GM18499 (cell line): Measurements from ENCODE around the gene MAFF.
"Not testable (repeated sequence)": the region's sequence is repeated elsewhere in the genome, so short reads cannot be mapped to it uniquely, and the experiment has no call there.

Source experiments
- ATAC-seq: cut with Tn5 transposase; IDR thresholded peaks from one replicate; pipeline ENCODE4 v1.9.1; 2021; ENCODE audit warnings: moderate number of reproducible peaks; ENCODE audit not compliant: insufficient read depth, unreplicated experiment

The MAFF gene

GRCh38 chr22:38177044-38177443, 24.8 kb upstream of the MAFF start:
- no peak for ATAC-seq

- not testable (repeated sequence) for ATAC-seq
Observed at GRCh38 chr22:38177571-38177925, 24.2 kb upstream of the MAFF start.

GRCh38 chr22:38177926-38178604, 23.7 kb upstream of the MAFF start:
- no peak for ATAC-seq

- ATAC-seq, result not testable (repeated sequence)
Observed at GRCh38 chr22:38178605-38178937, 23.2 kb upstream of the MAFF start.

DNA sequence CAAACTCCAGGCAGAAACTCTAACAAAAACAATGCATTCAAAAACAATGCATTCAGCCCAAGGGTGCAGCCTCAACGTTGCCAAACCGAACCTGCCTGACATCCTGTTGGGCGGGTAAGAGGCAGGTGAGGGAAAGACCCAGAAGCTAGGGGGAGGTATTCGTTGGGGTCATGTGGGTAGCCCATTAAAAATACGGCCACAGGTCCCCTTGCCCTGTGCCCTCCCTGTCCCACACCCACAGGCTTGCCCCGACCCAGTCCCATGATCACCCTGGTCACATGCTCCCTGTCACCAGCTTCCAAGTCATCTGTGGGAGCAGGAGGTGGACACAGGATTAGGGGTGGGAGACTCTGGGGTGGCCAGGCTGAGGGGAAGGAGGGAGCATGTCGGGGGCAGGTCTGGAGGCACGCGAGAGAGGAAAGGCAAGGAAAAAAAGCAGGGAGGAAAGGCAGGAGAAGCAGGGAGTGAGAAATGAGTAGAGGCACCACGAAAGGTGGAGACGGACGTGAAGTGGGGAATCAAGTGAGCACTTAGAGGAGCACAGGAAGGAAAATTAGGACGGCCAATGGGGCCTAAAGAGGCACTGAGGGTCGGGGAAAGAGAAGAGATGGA, 20.8 kb upstream of the MAFF start:
- no peak for ATAC-seq

DNA sequence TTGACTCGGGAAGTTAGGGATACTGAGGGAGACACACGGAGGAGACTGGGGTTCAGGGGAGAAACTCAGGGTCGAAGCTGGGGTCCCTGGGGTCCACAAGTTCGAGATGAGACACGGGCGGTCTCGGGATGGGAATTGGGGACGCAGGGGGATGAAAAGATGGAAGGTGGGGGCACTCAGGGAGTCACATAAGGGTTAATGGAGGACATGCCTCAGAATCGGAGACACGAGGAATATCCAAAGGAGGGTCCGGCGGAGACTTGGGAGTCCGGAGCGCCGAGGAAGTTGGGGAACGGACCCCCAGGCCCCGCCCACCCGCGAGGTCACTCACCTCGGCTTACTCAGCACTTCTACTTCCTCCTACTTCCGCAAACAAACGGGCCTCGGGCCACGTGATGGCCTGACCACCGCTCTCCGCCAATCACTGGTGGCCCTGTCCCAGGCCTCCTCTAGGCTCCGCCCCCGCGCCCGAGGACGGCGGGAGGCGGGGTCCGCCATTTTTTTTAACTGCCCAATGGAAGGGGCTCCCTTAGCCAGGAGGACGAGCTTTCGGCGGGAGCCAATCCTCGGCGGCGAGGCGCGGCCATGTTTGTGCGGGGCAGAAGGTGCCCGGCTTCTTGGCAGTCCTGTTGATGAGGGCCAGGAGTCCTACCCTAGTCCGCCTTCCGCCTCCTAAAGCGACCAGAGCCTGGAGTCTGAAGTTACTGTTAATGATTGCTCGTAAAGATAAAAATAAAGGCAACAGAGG, 20.2 kb upstream of the MAFF start, which contains the start of gene PLA2G6:
Gene PLA2G6, minus strand, starts transcription at position 378 of the 748 bp plus-strand sequence. CDS start 12,404 bp downstream, outside the sequence.
- ATAC-seq, result peak; percentile 62

DNA sequence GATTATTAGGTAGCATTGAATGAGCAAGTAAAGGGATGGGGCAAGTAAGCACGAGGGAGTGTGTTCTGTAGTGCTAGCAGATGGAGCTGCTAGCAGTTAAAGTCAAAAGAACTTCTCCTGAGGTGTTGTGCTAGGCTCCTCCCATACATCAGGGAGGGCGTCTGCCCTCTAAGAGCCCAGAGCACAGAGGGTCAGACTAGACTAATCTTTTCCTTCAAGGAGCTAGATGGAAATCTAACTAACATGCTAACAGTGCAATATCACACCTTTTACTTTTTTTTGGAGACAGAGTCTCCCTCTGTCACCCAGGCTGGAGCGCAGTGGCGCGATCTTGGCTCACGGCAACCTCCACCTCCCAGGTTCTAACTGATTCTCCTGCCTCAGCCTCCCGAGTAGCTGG, 17.0 kb upstream of the MAFF start:
- no peak for ATAC-seq

- no peak for ATAC-seq
Observed at GRCh38 chr22:38186429-38186828, 15.4 kb upstream of the MAFF start.

GRCh38 chr22:38187413-38188212, 14.2 kb upstream of the MAFF start:
- ATAC-seq, result no peak

- no peak for ATAC-seq
Observed at GRCh38 chr22:38189104-38189503, 12.7 kb upstream of the MAFF start.

GRCh38 chr22:38190581-38190980, 11.2 kb upstream of the MAFF start:
- no peak for ATAC-seq

DNA sequence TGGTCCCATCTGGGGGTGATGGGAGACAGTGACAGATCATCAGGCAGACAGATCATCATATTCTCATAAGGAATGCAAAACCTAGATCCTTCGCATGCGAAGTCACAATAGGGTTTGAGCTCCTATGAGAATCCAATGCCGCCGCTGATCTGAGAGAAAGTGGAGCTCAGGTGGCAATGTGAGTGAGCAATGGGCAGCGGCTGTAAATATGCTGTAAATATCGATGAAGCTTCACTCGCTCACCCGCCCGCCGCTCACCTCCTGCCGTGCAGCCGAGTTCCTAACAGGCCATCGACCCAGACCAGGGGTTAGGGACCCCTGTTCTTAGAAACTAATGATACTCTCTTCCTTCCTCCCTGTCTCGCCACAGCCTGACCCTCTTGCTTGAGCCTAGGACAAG, 10.7 kb upstream of the MAFF start:
- no peak for ATAC-seq

GRCh38 chr22:38191731-38192474, 9.9 kb upstream of the MAFF start:
- ATAC-seq, result no peak

GRCh38 chr22:38192475-38192863, 9.3 kb upstream of the MAFF start:
- ATAC-seq, result no peak

GRCh38 chr22:38193580-38193979, 8.2 kb upstream of the MAFF start:
- no peak for ATAC-seq

DNA sequence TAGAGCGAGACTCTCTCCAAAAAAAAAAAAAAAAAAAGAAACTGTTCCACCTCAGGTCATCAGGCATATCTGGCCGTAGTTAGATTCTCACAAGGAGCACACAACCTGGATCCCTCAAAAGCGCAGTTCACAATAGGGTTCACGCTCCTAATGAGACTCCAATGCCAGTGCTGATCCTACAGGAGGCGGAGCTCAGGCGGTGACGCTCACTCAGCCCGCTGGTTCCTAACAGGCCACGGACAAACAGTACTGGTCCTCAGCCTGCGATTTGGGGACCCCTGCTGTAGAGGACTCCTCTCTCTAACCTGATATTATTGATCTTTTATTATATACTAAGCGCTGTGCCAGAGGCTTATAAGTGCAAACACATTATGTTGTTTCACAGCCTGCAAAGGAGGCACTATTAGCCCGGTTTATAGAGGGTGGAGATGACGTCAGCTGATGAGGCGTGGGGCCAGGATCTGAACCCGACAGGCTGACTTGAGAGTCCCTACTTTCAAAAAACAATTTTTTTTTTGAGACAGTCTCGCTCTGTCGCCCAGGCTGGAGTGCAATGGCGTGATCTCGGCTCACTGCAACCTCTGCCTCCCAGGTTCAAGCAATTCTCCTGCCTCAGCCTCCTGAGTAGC, 4.9 kb upstream of the MAFF start:
- no peak for ATAC-seq

DNA sequence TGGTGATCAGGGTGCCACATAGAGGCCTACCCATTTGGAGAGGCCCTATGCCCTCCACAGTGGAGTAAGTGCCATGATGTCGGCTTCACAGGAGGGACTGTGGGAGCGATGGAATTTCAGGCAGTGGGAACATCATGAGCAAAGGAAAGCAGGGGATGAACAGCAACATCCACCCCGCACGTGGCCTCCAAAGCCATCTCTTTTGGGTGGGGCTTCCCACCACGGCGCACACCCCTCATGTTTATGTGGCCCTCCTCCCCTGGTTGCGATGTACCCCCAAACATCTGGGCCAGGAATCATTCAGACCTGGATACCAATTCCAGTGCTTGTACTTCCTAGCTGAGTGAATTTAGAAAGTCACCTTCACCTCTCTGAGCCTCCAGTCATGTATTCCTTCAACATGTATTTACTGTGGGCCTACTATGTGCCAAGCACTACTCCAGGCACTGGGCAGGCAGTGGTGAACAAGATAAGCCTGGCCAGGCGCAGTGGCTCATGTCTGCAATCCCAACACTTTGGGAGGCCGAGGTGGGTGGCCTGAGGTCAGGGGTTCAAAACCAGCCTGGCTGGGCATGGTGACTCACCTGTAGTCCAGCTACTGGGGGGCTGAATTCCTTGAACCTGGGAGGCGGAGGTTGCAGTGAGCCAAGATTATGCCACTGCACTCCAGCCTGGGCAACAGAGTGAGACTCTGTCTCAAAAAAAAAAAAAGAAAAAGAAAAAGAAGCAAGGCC, 1.8 kb upstream of the MAFF start:
- no peak for ATAC-seq

DNA sequence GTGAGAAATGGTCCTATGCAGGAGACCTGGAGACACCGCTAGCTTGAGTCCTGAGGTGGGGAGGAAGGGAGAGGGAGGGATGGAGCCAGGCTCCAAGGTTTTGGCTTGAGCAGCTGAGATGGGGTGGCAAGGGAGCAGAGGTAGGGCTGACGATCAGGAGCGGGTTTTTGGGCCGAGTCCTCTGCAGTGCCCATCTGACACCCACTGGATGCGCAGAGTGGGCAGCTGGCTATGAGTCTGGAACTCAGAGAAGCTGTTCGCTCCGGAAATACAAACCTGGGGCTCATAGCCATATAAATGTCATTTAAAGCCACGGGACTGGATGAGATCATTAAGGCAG, 453 bp upstream of the MAFF start:
- ATAC-seq, result no peak

GRCh38 chr22:38202437-38203089, 769 bp downstream of the MAFF start:
- no peak for ATAC-seq
